Measurements from ENCODE around the gene PSMC1.

PSMC1 gene

GRCh38 chr14:90301122-90301521 lies 44.8 kb downstream of the PSMC1 start:
- no peak for DNase-seq (ENCODE audit: extremely low read depth in 1 of 2, low read depth in 1 of 2)

- DNase-seq (ENCODE audit: extremely low read depth in 1 of 2, low read depth in 1 of 2), result no peak
Observed at GRCh38 chr14:90301668-90302090, 45.3 kb downstream of the PSMC1 start.

- DNase-seq (ENCODE audit: extremely low read depth in 1 of 2, low read depth in 1 of 2), result no peak
Observed at GRCh38 chr14:90302529-90303303, 46.4 kb downstream of the PSMC1 start.

- no peak for DNase-seq (ENCODE audit: extremely low read depth in 1 of 2, low read depth in 1 of 2)
Observed at GRCh38 chr14:90303473-90303872, 47.1 kb downstream of the PSMC1 start.

GRCh38 chr14:90304502-90304901 lies 48.1 kb downstream of the PSMC1 start:
- DNase-seq (ENCODE audit: extremely low read depth in 1 of 2, low read depth in 1 of 2), result no peak

- no peak for DNase-seq (ENCODE audit: extremely low read depth in 1 of 2, low read depth in 1 of 2)
Observed at GRCh38 chr14:90305176-90305601, 48.8 kb downstream of the PSMC1 start.

- DNase-seq (ENCODE audit: extremely low read depth in 1 of 2, low read depth in 1 of 2), result no peak
Observed at GRCh38 chr14:90308561-90308960, 52.2 kb downstream of the PSMC1 start.

- DNase-seq (ENCODE audit: extremely low read depth in 1 of 2, low read depth in 1 of 2), result no peak
Observed at GRCh38 chr14:90317286-90317685, 60.9 kb downstream of the PSMC1 start.

GRCh38 chr14:90318016-90318415 lies 61.7 kb downstream of the PSMC1 start:
- DNase-seq (ENCODE audit: extremely low read depth in 1 of 2, low read depth in 1 of 2), result no peak

GRCh38 chr14:90319173-90319572 lies 62.8 kb downstream of the PSMC1 start:
- DNase-seq (ENCODE audit: extremely low read depth in 1 of 2, low read depth in 1 of 2), result no peak

GRCh38 chr14:90319634-90320541 lies 63.5 kb downstream of the PSMC1 start:
- DNase-seq (ENCODE audit: extremely low read depth in 1 of 2, low read depth in 1 of 2), result no peak

- DNase-seq (ENCODE audit: extremely low read depth in 1 of 2, low read depth in 1 of 2), result no peak
Observed at GRCh38 chr14:90321891-90322290, 65.5 kb downstream of the PSMC1 start.

All from activated CD8-positive, alpha-beta memory T cell treated with anti-CD3 and anti-CD28 coated beads for 1 hour (primary cell).